ENCODE results near the gene CCNI2.

- no peak for TF ChIP-seq CTCF (conservative IDR thresholded peaks at IDR 0.05; ENCODE audit: low read length)
- no peak for TF ChIP-seq EZH2phosphoT487 (IDR thresholded peaks at IDR 0.05; ENCODE audit: borderline replicate concordance)
These were observed 18.2 kb downstream of the CCNI2 start for GRCh38 chr5:132765311-132766019.
